B cell (primary cell): Measurements from ENCODE around the gene CCDC178.

Experiments
- EZH2 ChIP-seq: IDR thresholded peaks from 2 replicates; pipeline ENCODE4 v1.6.1; 2012; ENCODE audit warnings: borderline replicate concordance, low read depth, mild to moderate bottlenecking, moderate library complexity, low read length; ENCODE audit not compliant: insufficient read depth, poor library complexity, severe bottlenecking
- TF ChIP-seq, protein P1 (sequence below): fragments of 200-600 bp; IDR thresholded peaks from one replicate; pipeline ENCODE4 v1.8.0; 2022; ENCODE audit warnings: antibody characterized with exemption, mild to moderate bottlenecking

DNA sequence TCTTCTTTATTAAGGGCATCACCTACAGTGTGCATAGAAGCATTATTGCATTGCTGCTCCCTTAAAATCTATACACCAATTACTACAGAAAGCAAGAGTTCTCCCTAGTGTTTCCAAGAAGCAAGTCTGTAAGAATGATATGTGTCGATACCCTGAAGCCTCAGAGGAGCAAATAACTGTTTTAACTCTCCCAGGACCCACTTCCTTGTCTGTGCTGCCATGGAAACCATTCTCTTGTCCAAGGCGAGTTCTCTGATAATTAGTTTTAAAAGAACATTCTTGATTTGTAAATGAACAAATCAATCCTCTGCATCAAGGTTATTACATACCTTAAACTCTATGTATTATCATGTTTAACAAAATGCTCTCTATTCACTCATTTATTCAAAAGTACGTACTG, 340.9 kb downstream of the CCDC178 start:
- TF ChIP-seq, protein P1, sequence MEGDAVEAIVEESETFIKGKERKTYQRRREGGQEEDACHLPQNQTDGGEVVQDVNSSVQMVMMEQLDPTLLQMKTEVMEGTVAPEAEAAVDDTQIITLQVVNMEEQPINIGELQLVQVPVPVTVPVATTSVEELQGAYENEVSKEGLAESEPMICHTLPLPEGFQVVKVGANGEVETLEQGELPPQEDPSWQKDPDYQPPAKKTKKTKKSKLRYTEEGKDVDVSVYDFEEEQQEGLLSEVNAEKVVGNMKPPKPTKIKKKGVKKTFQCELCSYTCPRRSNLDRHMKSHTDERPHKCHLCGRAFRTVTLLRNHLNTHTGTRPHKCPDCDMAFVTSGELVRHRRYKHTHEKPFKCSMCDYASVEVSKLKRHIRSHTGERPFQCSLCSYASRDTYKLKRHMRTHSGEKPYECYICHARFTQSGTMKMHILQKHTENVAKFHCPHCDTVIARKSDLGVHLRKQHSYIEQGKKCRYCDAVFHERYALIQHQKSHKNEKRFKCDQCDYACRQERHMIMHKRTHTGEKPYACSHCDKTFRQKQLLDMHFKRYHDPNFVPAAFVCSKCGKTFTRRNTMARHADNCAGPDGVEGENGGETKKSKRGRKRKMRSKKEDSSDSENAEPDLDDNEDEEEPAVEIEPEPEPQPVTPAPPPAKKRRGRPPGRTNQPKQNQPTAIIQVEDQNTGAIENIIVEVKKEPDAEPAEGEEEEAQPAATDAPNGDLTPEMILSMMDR: no peak
- no peak for TF ChIP-seq EZH2
